GM21367 (cell line): Measurements from ENCODE around the gene FBXL19.
A peak's percentile ranks its signal among the peaks of the same experiment; 100 is the strongest.
"Not testable (repeated sequence)": the region's sequence is repeated elsewhere in the genome, so short reads cannot be mapped to it uniquely, and the experiment has no call there.

ENCODE experiments used
- ATAC-seq: cut with Tn5 transposase; IDR thresholded peaks from one replicate; pipeline ENCODE4 v1.9.1; 2021; ENCODE audit not compliant: unreplicated experiment

Gene FBXL19, protein sequence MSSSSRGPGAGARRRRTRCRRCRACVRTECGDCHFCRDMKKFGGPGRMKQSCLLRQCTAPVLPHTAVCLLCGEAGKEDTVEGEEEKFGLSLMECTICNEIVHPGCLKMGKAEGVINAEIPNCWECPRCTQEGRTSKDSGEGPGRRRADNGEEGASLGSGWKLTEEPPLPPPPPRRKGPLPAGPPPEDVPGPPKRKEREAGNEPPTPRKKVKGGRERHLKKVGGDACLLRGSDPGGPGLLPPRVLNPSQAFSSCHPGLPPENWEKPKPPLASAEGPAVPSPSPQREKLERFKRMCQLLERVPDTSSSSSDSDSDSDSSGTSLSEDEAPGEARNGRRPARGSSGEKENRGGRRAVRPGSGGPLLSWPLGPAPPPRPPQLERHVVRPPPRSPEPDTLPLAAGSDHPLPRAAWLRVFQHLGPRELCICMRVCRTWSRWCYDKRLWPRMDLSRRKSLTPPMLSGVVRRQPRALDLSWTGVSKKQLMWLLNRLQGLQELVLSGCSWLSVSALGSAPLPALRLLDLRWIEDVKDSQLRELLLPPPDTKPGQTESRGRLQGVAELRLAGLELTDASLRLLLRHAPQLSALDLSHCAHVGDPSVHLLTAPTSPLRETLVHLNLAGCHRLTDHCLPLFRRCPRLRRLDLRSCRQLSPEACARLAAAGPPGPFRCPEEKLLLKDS

DNA sequence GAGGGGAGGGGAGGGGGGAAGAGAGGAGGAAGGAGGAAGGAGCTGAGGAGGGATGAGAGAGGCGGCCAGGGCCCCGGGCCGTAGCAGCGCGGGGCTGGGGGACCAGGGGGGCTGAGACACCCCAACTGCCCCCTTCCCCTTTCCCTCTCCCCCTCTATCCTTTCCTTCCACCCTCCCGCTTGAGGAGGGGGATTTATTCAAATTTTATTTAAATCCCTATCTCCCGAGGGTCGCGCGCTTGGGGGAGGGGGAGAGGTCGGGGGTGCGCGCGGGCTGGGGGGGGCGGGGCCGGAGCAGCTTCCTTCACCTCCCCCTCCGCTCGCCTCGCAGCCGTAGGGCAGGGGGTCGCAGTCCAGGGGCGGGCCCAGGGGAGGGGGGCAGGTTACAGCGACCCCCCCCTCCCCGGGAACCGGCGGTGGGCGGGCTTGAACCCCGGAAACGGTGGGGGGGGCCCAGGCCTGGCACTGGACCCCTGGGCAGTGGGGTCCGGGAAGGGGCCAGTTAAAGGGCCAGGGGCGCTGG lies at the start of gene FBXL19:
FBXL19 (plus strand) TSS at position 19 of the 522 bp plus-strand sequence. CDS start 2,183 bp downstream, outside the sequence.
- ATAC-seq, result no peak

DNA sequence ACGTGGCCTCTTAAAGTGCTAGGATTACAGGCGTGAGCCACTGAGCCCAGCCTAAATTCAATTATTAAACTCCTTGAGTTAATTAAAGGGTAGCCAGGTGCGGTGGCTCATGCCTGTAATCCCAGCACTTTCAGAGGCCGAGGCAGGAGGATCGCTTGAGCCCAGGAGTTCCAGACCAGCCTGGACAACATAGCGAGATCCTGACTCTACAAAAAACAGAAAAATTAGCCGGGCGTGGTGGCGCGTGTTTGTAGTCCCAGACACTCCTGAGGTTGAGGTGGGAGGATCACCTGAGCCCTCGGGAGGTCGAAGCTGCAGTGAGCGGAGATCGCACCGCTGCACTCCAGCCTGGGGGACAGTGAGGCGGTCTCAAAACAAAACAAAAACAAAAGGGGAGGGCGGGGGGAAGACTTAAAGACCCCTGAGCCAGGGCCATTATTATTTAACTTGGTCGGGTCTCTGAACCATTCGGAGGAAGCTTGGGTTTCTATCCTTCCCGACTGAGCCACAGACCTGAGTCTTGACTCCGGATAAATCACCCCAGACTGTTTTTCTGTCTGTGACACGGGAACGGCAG lies 49.0 kb upstream of the FBXL19 start:
- no peak for ATAC-seq

GRCh38 chr16:30874821-30875717 lies 48.3 kb upstream of the FBXL19 start:
- peak; percentile 46 for ATAC-seq

GRCh38 chr16:30875871-30876801 lies 47.2 kb upstream of the FBXL19 start:
- no peak for ATAC-seq

DNA sequence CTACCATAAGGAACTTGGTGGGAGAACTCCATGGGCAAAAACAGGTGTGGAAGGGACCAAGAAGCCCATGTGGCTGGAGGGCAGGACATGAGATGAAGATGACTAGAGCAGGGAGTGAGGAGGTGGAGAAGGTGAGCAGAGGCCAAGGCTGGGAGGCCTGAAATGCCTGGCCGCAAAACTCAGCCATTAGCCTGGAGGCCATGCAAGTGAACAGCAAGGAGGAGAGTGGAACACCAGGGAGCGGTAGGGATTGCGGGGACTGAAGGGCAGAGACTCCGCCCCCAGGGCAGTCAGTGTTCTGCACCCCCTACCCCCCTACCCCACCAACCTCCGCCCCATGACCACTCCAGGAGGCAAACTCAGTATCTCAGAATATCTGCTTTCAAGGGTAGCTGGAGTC lies 46.5 kb upstream of the FBXL19 start:
- ATAC-seq, result no peak

DNA sequence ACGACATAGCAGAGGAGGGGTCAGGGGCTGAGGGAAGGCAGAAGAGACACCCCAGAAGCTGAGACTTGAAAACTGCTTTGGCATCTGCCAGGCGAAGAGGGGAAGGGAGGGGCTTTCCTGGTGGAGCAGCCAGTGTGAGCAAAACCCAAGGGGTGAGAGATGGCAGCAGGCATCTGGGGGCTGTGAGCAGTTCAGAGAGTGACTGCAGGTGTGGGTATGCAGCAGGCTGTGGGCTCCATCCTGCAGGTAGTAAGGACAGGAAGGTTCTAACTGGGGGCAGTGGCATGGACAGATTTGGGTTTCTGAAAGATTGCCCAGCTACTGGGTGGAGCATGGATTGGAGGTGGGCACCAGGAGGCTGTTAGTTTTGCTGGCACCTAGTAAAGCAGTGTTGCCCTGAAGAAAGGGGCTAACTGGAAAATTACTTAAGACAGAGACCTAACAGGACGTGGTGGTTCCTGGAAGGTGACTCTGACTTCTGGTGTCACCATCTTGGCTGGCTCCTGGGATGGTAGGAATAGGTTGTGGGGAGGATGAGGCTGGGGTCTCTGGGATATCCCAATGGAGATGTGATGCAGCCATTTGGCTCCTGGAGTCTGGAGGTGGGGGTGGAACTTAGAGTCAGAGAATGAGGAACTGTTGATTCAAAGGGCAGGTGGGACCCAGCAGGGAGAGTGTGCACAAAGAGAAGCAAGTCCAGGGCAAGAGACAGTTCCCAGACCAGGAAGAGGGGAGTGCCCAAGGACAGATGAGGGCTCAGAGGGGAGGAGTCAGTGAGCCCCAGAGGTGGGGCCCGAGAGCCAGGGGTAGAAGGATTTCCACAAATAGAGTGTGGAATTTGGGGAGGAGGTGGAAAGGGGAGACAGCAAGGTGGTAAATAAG lies 40.7 kb upstream of the FBXL19 start:
- ATAC-seq, result no peak

- no peak for ATAC-seq
Observed at GRCh38 chr16:30884760-30885159, 38.6 kb upstream of the FBXL19 start.

DNA sequence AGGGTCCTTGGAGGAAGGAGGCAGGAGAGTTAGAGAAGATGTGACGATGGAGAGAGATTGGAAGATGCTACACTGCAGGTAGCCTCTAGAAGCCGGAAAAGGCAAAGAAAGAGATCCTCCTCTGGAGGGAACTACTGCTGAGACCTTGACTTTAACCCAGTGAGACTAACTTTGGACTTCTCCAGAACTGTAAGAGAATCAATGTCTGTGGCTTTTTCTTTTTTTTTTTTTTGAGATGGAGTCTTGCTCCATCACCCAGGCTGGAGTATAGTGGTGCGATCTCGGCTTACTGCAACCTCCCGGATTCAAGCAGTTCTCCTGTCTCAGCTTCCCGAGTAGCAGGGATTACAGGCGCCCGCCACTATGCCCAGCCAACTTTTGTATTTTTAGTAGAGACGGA lies 38.2 kb upstream of the FBXL19 start:
- no peak for ATAC-seq

DNA sequence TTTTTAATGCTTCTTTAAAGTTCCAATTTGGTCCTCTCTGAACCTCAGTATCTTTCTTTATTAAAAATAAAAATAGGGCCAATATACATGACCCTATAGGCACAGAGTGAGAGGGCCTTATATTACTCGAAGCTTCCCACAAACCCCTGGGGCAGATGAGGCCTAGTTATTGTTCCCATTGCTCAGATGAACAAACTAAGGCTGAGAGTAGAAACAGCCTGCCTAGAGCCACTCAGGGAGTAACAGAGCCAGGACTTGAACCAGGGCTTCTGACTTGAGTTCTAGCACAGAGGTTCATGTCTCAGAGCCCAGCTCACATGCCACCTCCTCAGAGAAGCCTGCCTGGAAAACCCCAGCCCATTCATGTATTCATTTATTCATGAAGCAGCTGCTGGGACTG lies 37.2 kb upstream of the FBXL19 start:
- no peak for ATAC-seq

- no peak for ATAC-seq
Observed at GRCh38 chr16:30887927-30888326, 35.4 kb upstream of the FBXL19 start.

- ATAC-seq, result no peak
Observed at GRCh38 chr16:30888856-30889499, 34.4 kb upstream of the FBXL19 start.

- no peak for ATAC-seq
Observed at GRCh38 chr16:30889721-30890120, 33.7 kb upstream of the FBXL19 start.

DNA sequence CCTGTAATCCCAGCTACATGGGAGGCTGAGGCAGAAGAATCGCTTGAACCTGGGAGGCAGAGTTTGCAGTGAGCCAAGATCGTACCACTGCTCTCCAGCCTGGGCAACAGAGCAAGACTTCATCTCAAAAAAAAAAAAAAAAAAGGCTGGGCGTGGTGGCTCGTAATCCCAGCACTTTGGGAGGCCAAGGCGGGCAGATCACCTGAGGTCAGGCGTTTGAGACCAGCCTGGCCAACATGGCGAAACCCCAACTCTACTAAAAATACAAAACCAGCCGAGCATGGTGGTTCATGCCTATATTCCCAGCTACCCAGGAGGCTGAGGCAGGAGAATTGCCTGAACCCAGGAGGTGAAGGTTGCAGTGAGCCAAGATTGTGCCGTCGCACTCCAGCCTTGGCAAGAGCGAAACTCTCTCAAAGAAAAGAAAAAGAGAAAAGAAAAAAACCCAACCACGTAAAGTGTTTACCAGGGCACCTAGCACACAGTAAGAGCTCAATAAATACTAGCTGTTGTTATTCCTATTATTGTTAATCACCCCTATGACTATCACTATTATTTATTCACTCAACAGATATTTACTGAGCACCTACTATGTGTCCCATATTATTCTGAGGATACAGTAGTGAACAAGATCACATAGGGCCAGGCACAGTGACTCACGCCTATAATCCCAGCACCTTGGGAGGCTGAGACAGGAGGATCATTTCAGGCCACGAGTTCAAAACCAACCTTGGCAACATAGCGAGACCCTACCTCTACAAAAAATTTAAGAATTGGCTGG lies 32.1 kb upstream of the FBXL19 start:
- not testable (repeated sequence) for ATAC-seq

GRCh38 chr16:30892670-30893416 lies 30.5 kb upstream of the FBXL19 start:
- ATAC-seq, result no peak

DNA sequence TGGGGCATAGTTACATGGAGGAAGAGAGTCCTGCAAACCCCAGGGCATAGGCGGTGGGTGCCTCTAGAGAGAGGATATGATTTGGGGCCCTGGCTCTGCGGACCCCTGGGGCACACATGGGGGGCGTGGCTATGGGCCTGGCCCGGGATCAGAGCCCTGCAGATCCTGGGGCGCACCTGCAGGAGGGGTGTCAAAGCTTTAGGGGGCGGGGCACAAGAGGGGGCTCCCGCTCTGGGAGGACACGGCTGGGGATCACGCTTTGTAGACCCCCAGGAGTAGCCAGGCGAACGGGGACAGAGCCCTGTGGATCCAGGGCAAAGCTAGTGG lies 30.0 kb upstream of the FBXL19 start:
- no peak for ATAC-seq

DNA sequence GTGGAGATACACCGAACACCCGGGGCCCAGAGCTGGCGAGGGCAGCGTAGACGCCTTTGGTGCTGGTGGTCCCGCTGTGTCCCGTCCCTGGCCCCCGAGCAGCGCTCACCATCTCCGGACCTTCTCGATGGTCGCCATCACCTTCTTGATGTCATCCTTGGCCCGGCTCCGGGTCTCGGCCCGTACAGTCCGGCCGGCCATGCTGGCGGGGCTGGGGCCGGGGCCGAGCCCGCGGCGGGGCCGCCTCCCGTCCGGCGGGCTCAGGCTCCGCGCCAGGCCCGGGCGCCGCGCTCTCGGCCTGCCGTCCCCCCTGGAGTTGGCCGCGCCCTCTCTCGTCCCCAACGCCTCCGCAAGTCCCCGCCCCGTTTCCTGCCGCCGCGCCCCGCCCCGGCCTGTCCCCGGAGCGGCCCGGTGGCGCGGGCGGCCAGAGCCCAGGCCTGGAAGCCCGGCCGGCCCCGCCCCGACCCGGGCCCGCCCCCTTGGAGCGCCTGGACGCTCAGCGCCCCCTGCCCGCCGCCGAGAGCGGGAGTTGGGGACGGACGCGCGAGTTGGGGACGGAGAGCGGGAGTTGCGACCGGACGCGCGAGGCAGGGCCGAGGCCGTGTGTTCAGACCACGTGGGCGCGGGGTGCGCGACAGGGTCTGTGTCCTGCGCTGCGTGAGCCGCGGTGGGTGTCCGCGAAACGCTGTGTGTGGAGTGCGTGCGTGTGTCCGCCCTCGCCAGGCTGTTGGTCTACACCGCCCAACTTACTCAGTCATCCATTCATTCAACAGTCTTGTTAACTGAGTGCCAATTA lies 29.4 kb upstream of the FBXL19 start, which contains the start of gene BCL7C:
BCL7C (minus strand) TSS at position 334 of the 796 bp plus-strand sequence; CDS start at position 201, 133 bp downstream.
- ATAC-seq, result peak; percentile 62
